HFFc6 (cell line): Measurements from ENCODE around the gene ZBTB45. TPM values are rescaled to one million over a fixed set of nuclear protein-coding genes. Genes with fewer than 3 reads are reported as not detected.

Source experiments
- DNase-seq: peaks from one replicate; pipeline ENCODE4 v3.0.0-alpha.2; 2018
- H3K27ac Mint-ChIP-seq: 2 replicates; pipeline ENCODE4 v1.8.0; 2020; ENCODE audit warnings: mild to moderate bottlenecking, mixed read lengths
- H3K27me3 Mint-ChIP-seq: 2 replicates; pipeline ENCODE4 v1.8.0; 2021; ENCODE audit warnings: mild to moderate bottlenecking, moderate library complexity, mixed read lengths; ENCODE audit not compliant: insufficient read depth
- H3K36me3 Mint-ChIP-seq: 2 replicates; pipeline ENCODE4 v1.8.0; 2021; ENCODE audit warnings: low read depth, mixed read lengths
- H3K4me1 Mint-ChIP-seq: 2 replicates; pipeline ENCODE4 v1.8.0; 2020; ENCODE audit warnings: low read depth, mixed read lengths
- H3K4me3 Mint-ChIP-seq: 2 replicates; pipeline ENCODE4 v1.8.0; 2020; ENCODE audit warnings: mild to moderate bottlenecking, moderate library complexity, mixed read lengths
- H3K9me3 Mint-ChIP-seq: 2 replicates; pipeline ENCODE4 v1.8.0; 2020; ENCODE audit warnings: mild to moderate bottlenecking, mixed read lengths
- CTCF ChIP-seq: fragments of 200-600 bp; sonication (generic); IDR thresholded peaks from 2 replicates; pipeline ENCODE4 v1.5.0; 2021; ENCODE audit warnings: antibody characterized with exemption, mild to moderate bottlenecking
- total RNA-seq, 6 experiments: library from RNA; stranded (reverse); fragmentation: NEBNext Ultra II Directional; extraction: Animal tissue kit (Norgen Biotek cat#: 25700); gene quantifications; 2 replicates in 1 of 6; 3 replicates in 5 of 6; pipeline ENCODE4 v1.2.3, GENCODE V29; 2021

ZBTB45 gene
- total RNA-seq, 6 experiments from 2014 or later, result 15.0 to 17.4 (median 16.7) TPM

- H3K36me3 Mint-ChIP-seq, result no peaks in the 10 kb centered on the region
- peaks cover 2% of the 10 kb centered on the region for H3K4me1 Mint-ChIP-seq
- peaks cover 39% of the 10 kb centered on the region for H3K27me3 Mint-ChIP-seq
- no peak for TF ChIP-seq CTCF
- no peak overlapping the region for H3K27ac Mint-ChIP-seq
- no peak overlapping the region for H3K4me3 Mint-ChIP-seq
- no peaks in the 10 kb centered on the region for H3K9me3 Mint-ChIP-seq
- DNase-seq, result no peak
Observed at GRCh38 chr19:58538257-58539168, 18.9 kb upstream of the ZBTB45 start.

DNA sequence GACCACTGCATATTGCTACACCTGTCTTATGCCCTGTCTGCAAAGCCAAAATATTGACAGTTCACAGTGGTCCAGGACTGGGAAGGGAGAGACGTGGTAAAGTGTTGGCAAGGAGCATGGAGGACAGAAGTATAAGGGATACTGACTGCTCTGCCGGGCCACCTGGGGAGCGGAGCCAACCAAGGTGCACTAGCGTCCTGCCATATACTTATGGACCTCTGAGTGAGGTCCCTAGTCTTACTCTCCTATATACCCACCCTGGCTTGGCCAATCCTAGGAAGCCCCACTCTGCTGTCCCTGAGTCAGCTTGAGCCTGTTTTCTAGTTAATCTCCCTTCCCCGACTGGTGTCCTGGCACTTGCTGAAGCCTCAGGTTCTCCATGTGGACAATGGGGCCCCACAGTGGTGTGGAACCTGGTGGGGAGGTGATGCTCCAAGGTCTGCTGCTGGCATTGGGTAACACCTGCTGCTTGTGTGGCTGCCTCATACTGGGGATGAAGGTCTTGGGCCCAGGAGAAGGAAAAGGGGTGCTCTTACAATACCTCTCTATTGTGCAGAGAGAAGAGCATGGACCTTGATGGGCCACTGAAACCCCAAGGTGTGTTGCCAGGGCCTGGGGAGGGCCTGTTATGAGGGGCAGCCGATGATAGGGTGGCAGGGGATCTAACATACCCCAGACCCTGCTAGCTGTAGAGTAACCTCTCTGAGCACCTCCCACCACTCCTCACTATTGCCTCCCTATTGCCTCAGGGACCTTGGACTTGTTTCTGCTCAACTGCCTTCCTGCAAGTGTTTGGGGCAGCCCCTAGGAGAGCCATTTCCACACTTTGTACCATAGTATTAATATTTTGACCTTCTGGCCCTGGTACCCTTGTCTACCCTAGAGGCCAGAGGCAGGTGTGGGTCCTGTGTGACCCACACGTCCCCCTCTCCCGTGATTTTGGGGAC is 17.5 kb upstream of the ZBTB45 start:
- H3K36me3 Mint-ChIP-seq, result no peaks in the 10 kb centered on the region
- no peak overlapping the region for H3K27ac Mint-ChIP-seq
- no peak for TF ChIP-seq CTCF
- no peaks in the 10 kb centered on the region for H3K9me3 Mint-ChIP-seq
- no peaks in the 10 kb centered on the region for H3K4me1 Mint-ChIP-seq
- peaks cover 40% of the 10 kb centered on the region for H3K27me3 Mint-ChIP-seq
- DNase-seq, result no peak
- no peak overlapping the region for H3K4me3 Mint-ChIP-seq

DNA sequence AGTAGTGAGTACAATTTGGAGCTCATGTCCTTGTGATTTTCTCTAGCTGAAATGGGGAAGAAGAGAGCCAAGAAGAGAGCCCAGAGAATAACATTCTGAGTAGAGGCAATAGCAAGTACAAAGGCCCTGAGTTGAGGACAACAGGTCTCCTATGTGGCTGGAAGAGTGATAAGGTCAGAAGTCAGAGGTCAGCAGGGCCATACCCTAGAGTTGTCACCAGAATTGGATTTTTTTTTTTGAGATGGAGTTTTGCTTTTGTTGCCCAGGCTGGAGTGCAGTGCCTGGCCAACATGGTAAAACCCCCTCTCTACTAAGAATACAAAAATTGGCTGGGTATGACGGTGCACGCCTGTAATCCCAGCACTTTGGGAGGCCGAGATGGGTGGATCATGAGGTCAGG is 16.2 kb upstream of the ZBTB45 start:
- no peak for DNase-seq
- no peak for TF ChIP-seq CTCF
- Mint-ChIP-seq H3K27ac (no peak overlapping the region), H3K4me1 (no peaks in the 10 kb centered on the region), H3K9me3 (no peaks in the 10 kb centered on the region), H3K27me3 (peaks cover 48% of the 10 kb centered on the region), H3K4me3 (no peak overlapping the region), H3K36me3 (no peaks in the 10 kb centered on the region)

DNA sequence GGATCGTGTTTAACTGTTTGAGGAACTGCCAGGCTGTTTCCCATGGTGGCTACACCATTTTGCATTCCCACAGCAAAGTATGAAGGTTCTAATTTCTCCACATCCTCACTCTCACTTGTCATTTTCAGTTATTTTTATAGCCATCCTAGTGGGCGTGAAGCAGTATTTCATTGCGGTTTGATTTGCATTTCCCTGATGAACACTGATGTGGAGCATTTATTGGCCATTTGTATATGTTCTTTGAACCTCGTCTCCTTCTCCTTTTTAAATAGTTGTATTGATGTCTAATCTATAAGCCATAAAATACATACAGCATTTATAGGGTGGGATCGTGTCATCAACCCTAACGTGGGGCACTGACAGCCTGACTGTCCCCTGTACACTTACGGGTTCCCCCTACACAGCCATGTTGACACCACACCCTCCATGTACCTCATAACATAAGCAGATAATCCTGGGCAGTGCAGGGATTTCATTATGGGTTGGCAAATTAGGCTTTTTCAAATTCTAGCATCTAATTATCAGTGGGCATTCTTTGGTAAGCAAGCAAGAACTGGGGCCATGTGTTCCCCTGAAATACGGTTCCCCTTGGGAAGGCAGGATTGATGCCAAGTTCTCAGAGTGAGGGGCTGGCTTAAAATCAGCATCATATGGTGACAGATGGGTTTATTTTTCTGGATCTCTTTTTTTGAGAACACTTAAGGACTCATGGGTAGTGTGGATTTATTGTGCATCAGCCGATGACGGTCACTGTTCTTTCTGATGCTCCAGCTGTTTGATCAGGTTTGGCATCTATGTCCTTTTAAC is 11.6 kb upstream of the ZBTB45 start:
- Mint-ChIP-seq H3K36me3 (no peaks in the 10 kb centered on the region), H3K4me3 (no peak overlapping the region), H3K4me1 (no peaks in the 10 kb centered on the region), H3K27me3 (peaks cover 36% of the 10 kb centered on the region), H3K27ac (no peak overlapping the region), H3K9me3 (no peaks in the 10 kb centered on the region)
- no peak for DNase-seq
- TF ChIP-seq CTCF, result no peak

DNA sequence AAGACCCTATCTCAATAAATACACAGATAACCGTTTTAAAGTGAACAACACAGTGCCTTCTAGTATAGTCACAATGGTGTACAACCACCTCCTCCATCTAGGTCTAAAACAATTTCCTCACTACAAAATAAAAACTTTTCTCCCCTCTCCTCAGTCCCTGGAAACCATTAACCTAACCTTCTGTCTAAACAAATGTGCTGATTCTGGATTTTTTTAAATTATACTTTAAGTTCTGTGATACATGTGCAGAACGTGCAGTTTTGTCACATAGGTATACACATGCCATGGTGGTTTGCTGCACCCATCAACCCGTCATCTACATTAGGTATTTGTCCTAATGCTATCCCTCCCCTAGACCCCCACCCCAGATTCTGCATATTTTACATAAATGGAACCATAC is 9.8 kb upstream of the ZBTB45 start:
- TF ChIP-seq CTCF, result no peak
- Mint-ChIP-seq H3K4me3 (no peak overlapping the region), H3K27ac (no peak overlapping the region), H3K9me3 (no peaks in the 10 kb centered on the region), H3K4me1 (no peaks in the 10 kb centered on the region), H3K36me3 (no peaks in the 10 kb centered on the region), H3K27me3 (peaks cover 29% of the 10 kb centered on the region)
- no peak for DNase-seq
